GM21717 (cell line): ENCODE data around the gene PATZ1.

ENCODE experiments used
- ATAC-seq: cut with Tn5 transposase; IDR thresholded peaks from one replicate; pipeline ENCODE4 v1.9.1; 2021; ENCODE audit warnings: mild to moderate bottlenecking, moderate library complexity; ENCODE audit not compliant: unreplicated experiment

PATZ1 gene

DNA sequence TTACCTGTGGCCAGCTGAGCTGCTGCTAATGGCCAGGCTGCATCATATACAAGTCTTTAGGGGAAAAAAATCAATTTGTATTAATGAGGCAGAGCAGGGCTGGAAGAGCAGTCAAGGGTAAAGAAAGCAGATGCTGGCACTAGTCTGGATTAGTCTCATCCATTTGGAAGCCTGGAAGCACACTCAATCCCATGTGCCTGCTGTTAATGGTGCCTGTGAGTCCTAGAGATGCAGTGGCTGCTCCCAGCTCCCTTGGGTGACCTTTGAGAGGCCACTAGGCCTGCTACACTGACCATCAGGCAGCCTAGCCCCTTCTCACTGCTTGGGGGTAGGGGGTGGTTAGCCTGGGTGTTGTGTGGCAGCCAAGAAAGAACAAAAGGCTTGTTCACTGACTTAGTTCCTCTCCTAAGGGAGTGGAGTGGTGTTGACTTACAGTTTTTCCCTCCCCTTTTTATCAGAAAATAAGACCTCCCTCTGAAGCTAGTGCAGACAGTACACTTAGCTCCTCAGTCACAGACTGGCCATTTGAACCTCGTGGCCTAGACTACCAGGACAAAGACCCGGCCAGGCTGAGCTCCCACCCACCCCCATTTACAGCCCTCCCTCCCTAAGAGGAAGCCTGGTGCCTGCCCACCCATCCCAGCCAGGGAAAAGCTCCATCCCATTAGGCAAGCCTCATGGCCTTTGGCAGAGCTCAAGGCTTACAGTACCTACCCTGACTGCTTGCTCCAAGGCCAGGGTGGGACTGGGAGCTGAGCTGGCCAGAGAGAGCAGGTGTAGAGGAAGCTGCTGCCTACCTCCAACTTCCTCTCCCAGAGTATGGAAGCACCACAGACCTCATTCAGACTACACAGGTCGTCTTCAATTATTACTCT is 61.6 kb downstream of the PATZ1 start:
- ATAC-seq: no peak

DNA sequence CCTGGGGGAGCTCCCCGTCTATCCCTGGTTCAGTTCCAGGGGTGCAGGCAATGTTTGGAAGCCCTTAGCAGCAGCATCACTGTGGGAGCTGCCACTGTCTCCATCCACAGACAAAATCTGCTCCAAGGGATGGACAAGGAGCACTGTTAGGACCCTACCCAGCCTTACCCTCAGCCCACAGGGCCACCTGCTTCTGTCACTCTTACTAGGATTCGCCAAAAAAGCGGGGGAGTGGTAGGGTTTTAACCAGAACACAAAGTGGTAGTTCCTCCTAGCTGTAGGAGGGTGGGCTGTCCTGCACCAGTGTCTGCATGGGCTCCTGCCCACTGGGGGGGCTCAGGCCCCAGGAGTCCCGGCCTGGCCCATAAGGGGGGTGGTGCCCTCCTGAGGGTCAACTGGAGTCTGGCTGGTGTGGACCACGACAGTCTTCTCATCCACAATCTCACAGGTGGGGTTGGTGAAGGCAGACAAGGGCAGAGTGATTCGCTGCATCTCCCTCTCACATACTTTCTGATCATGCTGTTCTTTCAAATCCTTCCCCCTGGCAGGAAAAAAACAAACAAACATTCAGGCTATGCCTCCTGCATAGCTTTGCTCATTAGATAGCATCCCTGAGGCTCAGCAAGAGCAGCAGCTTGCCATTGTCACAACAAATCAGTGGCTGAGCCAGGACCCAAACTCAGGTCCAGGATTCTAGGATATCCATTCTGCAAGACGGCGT is 63.2 kb downstream of the PATZ1 start:
- ATAC-seq: no peak

DNA sequence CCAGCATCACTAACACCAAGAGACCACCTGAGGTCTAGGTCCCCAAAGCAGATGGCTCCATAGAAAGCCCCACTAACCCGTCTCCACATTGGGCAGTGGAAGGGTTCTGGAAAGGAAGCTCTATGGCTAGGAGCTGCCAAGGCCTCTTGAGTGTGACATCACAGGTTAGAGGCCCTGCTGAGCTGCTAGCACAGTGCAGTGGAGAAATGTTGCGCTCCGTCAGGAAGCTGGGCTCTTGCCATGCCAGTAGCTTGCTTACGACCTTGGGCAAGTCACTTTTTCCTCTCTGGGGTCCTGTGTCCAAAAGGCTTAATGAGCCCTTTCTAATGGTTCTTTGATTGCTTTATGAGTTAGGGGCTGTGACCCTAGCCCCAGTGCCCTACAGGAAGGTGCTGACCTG is 64.4 kb downstream of the PATZ1 start:
- ATAC-seq: no peak

DNA sequence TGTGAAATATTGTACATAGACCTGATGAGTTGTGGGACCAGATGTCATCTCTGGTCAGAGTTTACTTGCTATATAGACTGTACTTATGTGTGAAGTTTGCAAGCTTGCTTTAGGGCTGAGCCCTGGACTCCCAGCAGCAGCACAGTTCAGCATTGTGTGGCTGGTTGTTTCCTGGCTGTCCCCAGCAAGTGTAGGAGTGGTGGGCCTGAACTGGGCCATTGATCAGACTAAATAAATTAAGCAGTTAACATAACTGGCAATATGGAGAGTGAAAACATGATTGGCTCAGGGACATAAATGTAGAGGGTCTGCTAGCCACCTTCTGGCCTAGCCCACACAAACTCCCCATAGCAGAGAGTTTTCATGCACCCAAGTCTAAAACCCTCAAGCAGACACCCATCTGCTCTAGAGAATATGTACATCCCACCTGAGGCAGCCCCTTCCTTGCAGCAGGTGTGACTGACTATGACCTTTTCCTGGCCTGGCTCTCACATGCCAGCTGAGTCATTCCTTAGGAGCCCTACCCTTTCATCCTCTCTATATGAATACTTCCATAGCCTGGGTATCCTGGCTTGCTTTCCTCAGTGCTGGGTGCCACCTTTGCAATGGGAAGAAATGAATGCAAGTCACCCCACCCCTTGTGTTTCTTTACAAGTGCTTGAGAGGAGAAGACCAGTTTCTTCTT is 66.2 kb downstream of the PATZ1 start:
- no peak for ATAC-seq

DNA sequence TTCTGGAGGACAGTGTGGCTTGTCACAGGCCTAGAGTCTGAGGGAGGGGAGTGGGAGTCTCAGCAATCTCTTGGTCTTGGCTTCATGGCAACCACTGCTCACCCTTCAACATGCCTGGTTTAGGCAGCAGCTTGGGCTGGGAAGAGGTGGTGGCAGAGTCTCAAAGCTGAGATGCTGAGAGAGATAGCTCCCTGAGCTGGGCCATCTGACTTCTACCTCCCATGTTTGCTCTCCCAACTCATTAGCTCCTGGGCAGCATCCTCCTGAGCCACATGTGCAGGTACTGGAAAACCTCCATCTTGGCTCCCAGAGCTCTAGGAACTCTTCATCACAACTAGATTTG is 66.8 kb downstream of the PATZ1 start:
- ATAC-seq: no peak

DNA sequence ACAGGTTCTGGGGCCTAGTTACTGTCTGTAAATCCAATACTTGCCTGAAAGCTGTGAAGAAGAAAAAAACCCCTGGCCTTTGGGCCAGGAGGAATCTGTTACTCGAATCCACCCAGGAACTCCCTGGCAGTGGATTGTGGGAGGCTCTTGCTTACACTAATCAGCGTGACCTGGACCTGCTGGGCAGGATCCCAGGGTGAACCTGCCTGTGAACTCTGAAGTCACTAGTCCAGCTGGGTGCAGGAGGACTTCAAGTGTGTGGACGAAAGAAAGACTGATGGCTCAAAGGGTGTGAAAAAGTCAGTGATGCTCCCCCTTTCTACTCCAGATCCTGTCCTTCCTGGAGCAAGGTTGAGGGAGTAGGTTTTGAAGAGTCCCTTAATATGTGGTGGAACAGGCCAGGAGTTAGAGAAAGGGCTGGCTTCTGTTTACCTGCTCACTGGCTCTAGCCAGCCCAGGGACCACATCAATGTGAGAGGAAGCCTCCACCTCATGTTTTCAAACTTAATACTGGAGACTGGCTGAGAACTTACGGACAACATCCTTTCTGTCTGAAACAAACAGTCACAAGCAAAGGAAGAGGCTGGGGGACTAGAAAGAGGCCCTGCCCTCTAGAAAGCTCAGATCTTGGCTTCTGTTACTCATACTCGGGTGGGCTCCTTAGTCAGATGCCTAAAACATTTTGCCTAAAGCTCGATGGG is 67.4 kb downstream of the PATZ1 start:
- no peak for ATAC-seq

DNA sequence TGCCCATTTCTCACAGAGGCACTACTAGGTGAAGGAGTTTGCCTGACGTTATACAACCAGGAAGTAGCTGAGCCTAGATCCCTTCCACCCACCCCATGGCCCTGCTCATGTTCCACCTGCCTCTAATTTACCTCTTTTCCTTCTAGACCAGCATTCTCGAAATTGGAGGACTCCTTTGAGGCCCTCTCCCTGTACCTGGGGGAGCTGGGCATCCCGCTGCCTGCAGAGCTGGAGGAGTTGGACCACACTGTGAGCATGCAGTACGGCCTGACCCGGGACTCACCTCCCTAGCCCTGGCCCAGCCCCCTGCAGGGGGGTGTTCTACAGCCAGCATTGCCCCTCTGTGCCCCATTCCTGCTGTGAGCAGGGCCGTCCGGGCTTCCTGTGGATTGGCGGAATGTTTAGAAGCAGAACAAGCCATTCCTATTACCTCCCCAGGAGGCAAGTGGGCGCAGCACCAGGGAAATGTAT is 68.0 kb downstream of the PATZ1 start:
- ATAC-seq: no peak

DNA sequence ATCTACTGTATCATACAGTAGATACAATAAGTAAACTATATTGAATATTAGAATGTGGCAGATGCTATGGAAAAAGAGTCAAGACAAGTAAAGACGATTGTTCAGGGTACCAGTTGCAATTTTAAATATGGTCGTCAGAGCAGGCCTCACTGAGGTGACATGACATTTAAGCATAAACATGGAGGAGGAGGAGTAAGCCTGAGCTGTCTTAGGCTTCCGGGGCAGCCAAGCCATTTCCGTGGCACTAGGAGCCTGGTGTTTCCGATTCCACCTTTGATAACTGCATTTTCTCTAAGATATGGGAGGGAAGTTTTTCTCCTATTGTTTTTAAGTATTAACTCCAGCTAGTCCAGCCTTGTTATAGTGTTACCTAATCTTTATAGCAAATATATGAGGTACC is 68.4 kb downstream of the PATZ1 start:
- ATAC-seq: no peak

DNA sequence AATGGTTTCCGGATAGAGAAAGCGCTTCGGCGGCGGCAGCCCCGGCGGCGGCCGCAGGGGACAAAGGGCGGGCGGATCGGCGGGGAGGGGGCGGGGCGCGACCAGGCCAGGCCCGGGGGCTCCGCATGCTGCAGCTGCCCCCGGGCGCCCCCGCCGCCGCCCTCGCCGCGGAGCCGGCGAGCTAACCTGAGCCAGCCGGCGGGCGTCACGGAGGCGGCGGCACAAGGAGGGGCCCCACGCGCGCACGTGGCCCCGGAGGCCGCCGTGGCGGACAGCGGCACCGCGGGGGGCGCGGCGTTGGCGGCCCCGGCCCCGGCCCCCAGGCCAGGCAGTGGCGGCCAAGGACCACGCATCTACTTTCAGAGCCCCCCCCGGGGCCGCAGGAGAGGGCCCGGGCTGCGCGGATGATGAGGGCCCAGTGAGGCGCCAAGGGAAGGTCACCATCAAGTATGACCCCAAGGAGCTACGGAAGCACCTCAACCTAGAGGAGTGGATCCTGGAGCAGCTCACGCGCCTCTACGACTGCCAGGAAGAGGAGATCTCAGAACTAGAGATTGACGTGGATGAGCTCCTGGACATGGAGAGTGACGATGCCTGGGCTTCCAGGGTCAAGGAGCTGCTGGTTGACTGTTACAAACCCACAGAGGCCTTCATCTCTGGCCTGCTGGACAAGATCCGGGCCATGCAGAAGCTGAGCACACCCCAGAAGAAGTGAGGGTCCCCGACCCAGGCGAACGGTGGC is 69.5 kb downstream of the PATZ1 start:
- no peak for ATAC-seq
